Measurements from ENCODE around the gene IGFBP5. TPM values are rescaled to one million over a fixed set of nuclear protein-coding genes. Genes with fewer than 3 reads are reported as not detected.

The IGFBP5 gene
- polyA plus RNA-seq, 3 donors = not detected

DNA sequence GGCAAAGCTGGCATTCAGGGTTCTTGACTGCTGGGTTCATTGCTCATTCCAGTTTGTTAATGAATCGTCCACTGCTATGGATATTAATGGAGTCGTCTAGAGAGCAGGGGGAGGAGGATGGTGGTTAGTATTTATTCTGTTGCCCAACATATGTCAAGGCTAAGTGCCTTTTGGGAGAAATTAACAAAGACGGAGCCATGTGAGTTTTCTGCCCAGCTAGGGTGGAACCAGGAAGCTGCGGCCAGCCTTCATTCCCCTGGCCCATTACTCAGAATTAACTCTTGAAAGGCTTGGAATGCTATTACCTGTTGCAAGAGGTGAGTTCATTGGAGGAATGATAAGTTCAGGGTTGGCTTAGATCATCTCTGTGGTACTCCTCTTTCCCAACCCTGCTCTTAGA, 42.8 kb downstream of the IGFBP5 start:
- H3K4me3 Mint-ChIP-seq = no peak overlapping the region
- Histone ChIP-seq H4K20me1 (ENCODE audit: insufficient read depth, low read length) (no peaks in the 10 kb centered on the region), H3K36me3 (replicated peaks in 1 of 2; ENCODE audit: control insufficient read depth in 1 of 2, insufficient read depth in 2 of 2, low read length in 2 of 2) (no peaks in the 10 kb centered on the region), H3K4me2 (replicated peaks; ENCODE audit: extremely low read depth, low read length, poor library complexity, severe bottlenecking) (no peak overlapping the region), H3K27me3 (ENCODE audit: control insufficient read depth in 2 of 2, insufficient read depth in 2 of 2, low read length in 2 of 2) (no peaks in the 10 kb centered on the region), H3K9ac (ENCODE audit: insufficient read depth, low read length, poor library complexity, severe bottlenecking) (no peak overlapping the region), H3K27ac (ENCODE audit: low read depth in 1 of 2, low read length in 2 of 2) (no peak overlapping the region), H3K4me1 (ENCODE audit: control insufficient read depth in 1 of 2, insufficient read depth in 2 of 2, low read length in 2 of 2) (no peaks in the 10 kb centered on the region), H3K79me2 (ENCODE audit: insufficient read depth, low read length) (no peaks in the 10 kb centered on the region), H3K4me3 (replicated peaks in 1 of 3; ENCODE audit: low read depth in 2 of 3, low read length in 3 of 3) (no peak overlapping the region), H2AFZ (ENCODE audit: insufficient read depth, low read depth, low read length, poor library complexity, severe bottlenecking) (no peak overlapping the region), H3K9me3 (replicated peaks in 1 of 2; ENCODE audit: control insufficient read depth in 1 of 2, insufficient read depth in 1 of 2, low read length in 2 of 2) (no peaks in the 10 kb centered on the region)
- intact Hi-C loops (cut with micrococcal nuclease) = no loop called here
- DNase-seq = no peak
- TF ChIP-seq, protein P1, sequence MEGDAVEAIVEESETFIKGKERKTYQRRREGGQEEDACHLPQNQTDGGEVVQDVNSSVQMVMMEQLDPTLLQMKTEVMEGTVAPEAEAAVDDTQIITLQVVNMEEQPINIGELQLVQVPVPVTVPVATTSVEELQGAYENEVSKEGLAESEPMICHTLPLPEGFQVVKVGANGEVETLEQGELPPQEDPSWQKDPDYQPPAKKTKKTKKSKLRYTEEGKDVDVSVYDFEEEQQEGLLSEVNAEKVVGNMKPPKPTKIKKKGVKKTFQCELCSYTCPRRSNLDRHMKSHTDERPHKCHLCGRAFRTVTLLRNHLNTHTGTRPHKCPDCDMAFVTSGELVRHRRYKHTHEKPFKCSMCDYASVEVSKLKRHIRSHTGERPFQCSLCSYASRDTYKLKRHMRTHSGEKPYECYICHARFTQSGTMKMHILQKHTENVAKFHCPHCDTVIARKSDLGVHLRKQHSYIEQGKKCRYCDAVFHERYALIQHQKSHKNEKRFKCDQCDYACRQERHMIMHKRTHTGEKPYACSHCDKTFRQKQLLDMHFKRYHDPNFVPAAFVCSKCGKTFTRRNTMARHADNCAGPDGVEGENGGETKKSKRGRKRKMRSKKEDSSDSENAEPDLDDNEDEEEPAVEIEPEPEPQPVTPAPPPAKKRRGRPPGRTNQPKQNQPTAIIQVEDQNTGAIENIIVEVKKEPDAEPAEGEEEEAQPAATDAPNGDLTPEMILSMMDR (IDR thresholded peaks at IDR 0.05) = no peak
- H3K4me1 Mint-ChIP-seq = peaks cover 6% of the 10 kb centered on the region
- H3K36me3 Mint-ChIP-seq = no peaks in the 10 kb centered on the region
- H3K9me3 Mint-ChIP-seq = peaks cover 0 to 1% (median 0%) of the 10 kb centered on the region in 7 donors
- no peak overlapping the region for H3K27ac Mint-ChIP-seq
- peaks cover 0 to 2% (median 2%) of the 10 kb centered on the region in 3 donors for H3K27me3 Mint-ChIP-seq (ENCODE audit: low read depth in 3 of 3)
- 80% methylated on average over 3 of the region's 4 CpGs for WGBS (ENCODE audit: insufficient coverage)

DNA sequence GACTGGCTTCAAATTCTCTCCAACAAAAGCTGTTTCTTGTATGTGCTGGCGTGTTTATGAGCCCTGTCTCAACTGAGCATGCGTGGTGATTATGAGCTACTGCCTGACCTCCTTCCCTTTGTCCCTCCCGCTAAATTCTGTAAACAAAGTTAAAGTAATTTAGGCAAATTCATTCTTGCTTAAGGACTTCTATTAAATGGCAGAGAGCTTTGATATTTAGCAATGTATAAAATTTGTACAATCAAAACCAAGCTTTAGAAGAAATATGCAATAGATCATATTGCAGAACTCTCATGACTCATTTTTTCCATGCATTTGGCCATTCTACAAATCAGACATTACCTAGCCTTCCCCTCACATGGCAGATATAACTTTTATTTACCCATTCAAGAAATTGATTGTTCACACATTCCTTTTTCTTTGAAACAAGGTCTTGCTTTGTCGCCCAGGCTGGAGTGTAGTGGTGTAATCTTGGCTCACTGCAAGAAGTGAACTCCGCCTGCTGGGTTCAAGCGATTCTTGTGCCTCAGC, 43.9 kb downstream of the IGFBP5 start:
- TF ChIP-seq, protein P1 (IDR thresholded peaks at IDR 0.05) = no peak
- no peaks in the 10 kb centered on the region for H3K36me3 ChIP-seq (replicated peaks in 1 of 2; ENCODE audit: control insufficient read depth in 1 of 2, insufficient read depth in 2 of 2, low read length in 2 of 2)
- H3K9me3 ChIP-seq (replicated peaks in 1 of 2; ENCODE audit: control insufficient read depth in 1 of 2, insufficient read depth in 1 of 2, low read length in 2 of 2) = no peaks in the 10 kb centered on the region
- H3K4me3 Mint-ChIP-seq = no peak overlapping the region
- no peaks in the 10 kb centered on the region for H4K20me1 ChIP-seq (ENCODE audit: insufficient read depth, low read length)
- H3K27me3 Mint-ChIP-seq (ENCODE audit: low read depth in 3 of 3) = peaks cover 0 to 2% (median 2%) of the 10 kb centered on the region in 3 donors
- no peak overlapping the region for H3K27ac ChIP-seq (ENCODE audit: low read depth in 1 of 2, low read length in 2 of 2)
- H3K79me2 ChIP-seq (ENCODE audit: insufficient read depth, low read length) = no peaks in the 10 kb centered on the region
- WGBS (ENCODE audit: insufficient coverage) = no CpG with 5 or more reads among the region's 6 CpGs
- peaks cover 0 to 2% (median 0%) of the 10 kb centered on the region in 7 donors for H3K9me3 Mint-ChIP-seq
- no peak for DNase-seq
- no peak overlapping the region for H3K9ac ChIP-seq (ENCODE audit: insufficient read depth, low read length, poor library complexity, severe bottlenecking)
- H3K4me1 ChIP-seq (ENCODE audit: control insufficient read depth in 1 of 2, insufficient read depth in 2 of 2, low read length in 2 of 2) = no peaks in the 10 kb centered on the region
- peaks cover 6% of the 10 kb centered on the region for H3K4me1 Mint-ChIP-seq
- H3K4me3 ChIP-seq (replicated peaks in 1 of 3; ENCODE audit: low read depth in 2 of 3, low read length in 3 of 3) = no peak overlapping the region
- intact Hi-C loops (cut with micrococcal nuclease) = no loop called here
- H3K27me3 ChIP-seq (ENCODE audit: control insufficient read depth in 2 of 2, insufficient read depth in 2 of 2, low read length in 2 of 2) = no peaks in the 10 kb centered on the region
- no peak overlapping the region for H3K4me2 ChIP-seq (replicated peaks; ENCODE audit: extremely low read depth, low read length, poor library complexity, severe bottlenecking)
- no peak overlapping the region for H2AFZ ChIP-seq (ENCODE audit: insufficient read depth, low read depth, low read length, poor library complexity, severe bottlenecking)
- no peaks in the 10 kb centered on the region for H3K36me3 Mint-ChIP-seq
- no peak overlapping the region for H3K27ac Mint-ChIP-seq

Data from CD14-positive monocyte (primary cell).